MM.1S (cell line): ENCODE results near the gene NUP210.

ENCODE experiments used
- DNase-seq: peaks from one replicate; pipeline ENCODE4 v3.0.0-alpha.2; 2015
- H2AFZ ChIP-seq: fragments of 300-600 bp; sonication (generic); 2 replicates; pipeline ENCODE4 v1.6.0; 2016; ENCODE audit warnings: antibody characterized with exemption, low read length
- H3F3A ChIP-seq: fragments of 300-600 bp; sonication (generic); 2 replicates; pipeline ENCODE4 v1.6.1; 2016; ENCODE audit warnings: mild to moderate bottlenecking, antibody characterized with exemption, low read length, moderate library complexity, mixed read lengths; ENCODE audit not compliant: insufficient read depth
- H3K27ac ChIP-seq: fragments of 300-600 bp; sonication (generic); 2 replicates; pipeline ENCODE4 v1.5.1; 2016; ENCODE audit warnings: mild to moderate bottlenecking, low read length
- H3K27me3 ChIP-seq: fragments of 300-600 bp; sonication (generic); replicated peaks from 2 replicates; pipeline ENCODE4 v1.6.0; 2016; ENCODE audit warnings: low read length; ENCODE audit not compliant: insufficient read depth
- H3K36me3 ChIP-seq: fragments of 300-600 bp; sonication (generic); replicated peaks from 2 replicates; pipeline ENCODE4 v1.6.1; 2016; ENCODE audit warnings: mild to moderate bottlenecking, low read length, mixed read lengths; ENCODE audit not compliant: insufficient read depth
- H3K4me1 ChIP-seq: fragments of 300-600 bp; sonication (generic); 2 replicates; pipeline ENCODE4 v1.6.1; 2016; ENCODE audit warnings: low read length, mixed read lengths
- H3K4me2 ChIP-seq: fragments of 300-600 bp; sonication (generic); 2 replicates; pipeline ENCODE4 v1.6.0; 2016; ENCODE audit warnings: low read depth, low read length
- H3K4me3 ChIP-seq: fragments of 300-600 bp; sonication (generic); 2 replicates; pipeline ENCODE4 v1.5.1; 2016; ENCODE audit warnings: low read length, mixed read lengths
- H3K79me2 ChIP-seq: fragments of 300-600 bp; sonication (generic); 2 replicates; pipeline ENCODE4 v1.6.1; 2016; ENCODE audit warnings: mixed run types, low read length, mixed read lengths
- H3K9ac ChIP-seq: fragments of 300-600 bp; sonication (generic); 2 replicates; pipeline ENCODE4 v1.6.1; 2016; ENCODE audit warnings: low read length, mixed read lengths
- H3K9me2 ChIP-seq: fragments of 300-600 bp; sonication (generic); replicated peaks from 2 replicates; pipeline ENCODE4 v1.6.1; 2016; ENCODE audit warnings: mild to moderate bottlenecking, low read length, mixed read lengths; ENCODE audit not compliant: insufficient read depth
- H3K9me3 ChIP-seq: fragments of 300-600 bp; sonication (generic); replicated peaks from 2 replicates; pipeline ENCODE4 v1.6.1; 2016; ENCODE audit warnings: mild to moderate bottlenecking, low read length, mixed read lengths; ENCODE audit not compliant: insufficient read depth
- H4K20me1 ChIP-seq: fragments of 300-600 bp; sonication (generic); 2 replicates; pipeline ENCODE4 v1.6.1; 2016; ENCODE audit warnings: mild to moderate bottlenecking, low read length, moderate library complexity, mixed read lengths; ENCODE audit not compliant: insufficient read depth
- EZH2 ChIP-seq: fragments of 300-600 bp; sonication (generic); optimal IDR thresholded peaks from 2 replicates; pipeline ENCODE3; 2017; ENCODE audit warnings: low read depth, mild to moderate bottlenecking, antibody characterized with exemption, low read length, mixed read lengths
- EZH2phosphoT487 ChIP-seq: fragments of 300-600 bp; sonication (generic); IDR thresholded peaks from 2 replicates; pipeline ENCODE4 v1.6.1; 2018; ENCODE audit warnings: antibody characterized with exemption, low read length
- TF ChIP-seq, protein P1 (sequence below): fragments of 300-600 bp; sonication (generic); IDR thresholded peaks from 2 replicates; pipeline ENCODE4 v1.5.1; 2016; ENCODE audit warnings: antibody characterized with exemption, low read length, mixed read lengths

Gene NUP210

DNA sequence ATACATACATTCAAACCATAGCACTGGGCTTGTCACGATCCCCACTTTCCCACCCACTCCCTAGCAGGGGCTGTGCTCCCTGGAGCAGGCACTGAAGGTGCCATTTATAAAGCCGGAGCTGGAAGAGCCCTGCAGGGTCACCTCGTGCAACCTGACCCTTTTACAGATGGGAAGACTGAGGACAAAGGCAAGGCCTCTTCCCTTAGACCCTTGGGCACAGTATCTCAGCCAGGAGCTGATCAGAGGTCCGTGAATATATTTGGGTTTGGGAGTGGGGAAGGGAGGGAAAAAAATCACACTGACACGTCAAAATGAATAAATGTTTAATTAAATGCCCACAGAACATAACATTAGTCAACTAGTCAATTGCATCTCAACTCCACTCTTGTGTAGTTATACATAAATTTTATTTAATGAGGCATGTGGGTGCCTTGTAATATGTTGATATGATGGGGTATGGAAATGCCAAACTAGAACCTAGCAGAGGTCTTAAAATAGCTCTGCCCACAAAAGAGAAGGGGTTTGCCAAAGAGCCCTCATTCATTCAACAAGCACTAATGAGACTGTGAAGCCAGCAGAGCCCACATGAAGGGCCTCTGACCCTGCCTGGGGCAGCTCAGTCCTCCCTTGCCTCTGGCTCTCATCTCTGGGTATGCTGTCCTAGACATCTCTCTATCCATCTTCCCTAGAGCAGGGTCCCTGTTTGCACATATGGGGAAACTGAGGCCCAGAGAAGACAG is 119.4 kb downstream of the NUP210 start:
- Histone ChIP-seq H3K9ac (no peak overlapping the region), H3K27ac (no peak overlapping the region), H4K20me1 (no peaks in the 10 kb centered on the region), H3K9me2 (no peaks in the 10 kb centered on the region), H3K79me2 (no peaks in the 10 kb centered on the region), H3K4me1 (no peaks in the 10 kb centered on the region), H3K27me3 (no peaks in the 10 kb centered on the region), H3F3A (no peaks in the 10 kb centered on the region), H2AFZ (no peak overlapping the region), H3K9me3 (no peaks in the 10 kb centered on the region), H3K36me3 (no peaks in the 10 kb centered on the region), H3K4me3 (no peak overlapping the region), H3K4me2 (no peak overlapping the region)
- DNase-seq = no peak
- TF ChIP-seq EZH2phosphoT487 (no peak), EZH2 (no peak)
- TF ChIP-seq, protein P1, sequence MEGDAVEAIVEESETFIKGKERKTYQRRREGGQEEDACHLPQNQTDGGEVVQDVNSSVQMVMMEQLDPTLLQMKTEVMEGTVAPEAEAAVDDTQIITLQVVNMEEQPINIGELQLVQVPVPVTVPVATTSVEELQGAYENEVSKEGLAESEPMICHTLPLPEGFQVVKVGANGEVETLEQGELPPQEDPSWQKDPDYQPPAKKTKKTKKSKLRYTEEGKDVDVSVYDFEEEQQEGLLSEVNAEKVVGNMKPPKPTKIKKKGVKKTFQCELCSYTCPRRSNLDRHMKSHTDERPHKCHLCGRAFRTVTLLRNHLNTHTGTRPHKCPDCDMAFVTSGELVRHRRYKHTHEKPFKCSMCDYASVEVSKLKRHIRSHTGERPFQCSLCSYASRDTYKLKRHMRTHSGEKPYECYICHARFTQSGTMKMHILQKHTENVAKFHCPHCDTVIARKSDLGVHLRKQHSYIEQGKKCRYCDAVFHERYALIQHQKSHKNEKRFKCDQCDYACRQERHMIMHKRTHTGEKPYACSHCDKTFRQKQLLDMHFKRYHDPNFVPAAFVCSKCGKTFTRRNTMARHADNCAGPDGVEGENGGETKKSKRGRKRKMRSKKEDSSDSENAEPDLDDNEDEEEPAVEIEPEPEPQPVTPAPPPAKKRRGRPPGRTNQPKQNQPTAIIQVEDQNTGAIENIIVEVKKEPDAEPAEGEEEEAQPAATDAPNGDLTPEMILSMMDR = no peak

DNA sequence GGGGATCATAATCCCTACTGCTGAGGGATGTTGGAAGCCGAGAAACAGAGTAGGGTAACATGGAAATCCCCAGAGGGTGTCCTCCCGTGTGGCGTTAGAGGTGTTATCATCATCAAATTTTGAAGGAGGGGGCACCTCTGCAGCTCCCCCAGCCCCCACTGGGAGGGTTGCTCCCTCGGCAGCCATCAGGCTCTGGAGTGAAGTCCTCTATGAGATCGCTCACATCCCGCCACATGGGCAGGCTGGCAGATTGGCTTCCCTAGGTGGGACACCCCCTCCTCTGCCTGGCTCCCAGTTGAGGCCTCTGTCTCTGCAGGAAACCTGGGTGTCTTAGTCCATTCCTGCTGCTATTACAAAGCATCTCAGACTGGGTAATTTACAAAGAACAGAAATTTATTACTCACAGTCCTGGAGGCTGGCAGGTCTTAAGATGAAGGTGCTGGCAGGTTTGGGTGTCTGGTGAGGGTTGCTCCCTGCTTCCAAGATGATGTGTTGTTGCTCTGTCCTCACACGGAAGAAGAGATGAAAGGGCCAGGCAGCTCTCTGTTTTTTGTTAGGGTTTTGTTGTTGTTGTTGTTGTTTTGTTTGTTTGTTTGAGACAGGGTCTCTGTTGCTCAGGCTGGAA is 120.5 kb downstream of the NUP210 start:
- Histone ChIP-seq H3K4me1 (no peaks in the 10 kb centered on the region), H4K20me1 (no peaks in the 10 kb centered on the region), H3F3A (no peaks in the 10 kb centered on the region), H3K4me2 (no peak overlapping the region), H3K9ac (no peak overlapping the region), H3K27me3 (no peaks in the 10 kb centered on the region), H3K4me3 (no peak overlapping the region), H2AFZ (no peak overlapping the region), H3K9me2 (no peaks in the 10 kb centered on the region), H3K79me2 (no peaks in the 10 kb centered on the region), H3K27ac (no peak overlapping the region), H3K9me3 (no peaks in the 10 kb centered on the region), H3K36me3 (no peaks in the 10 kb centered on the region)
- TF ChIP-seq EZH2 = no peak
- TF ChIP-seq, protein P1 = no peak
- no peak for DNase-seq

DNA sequence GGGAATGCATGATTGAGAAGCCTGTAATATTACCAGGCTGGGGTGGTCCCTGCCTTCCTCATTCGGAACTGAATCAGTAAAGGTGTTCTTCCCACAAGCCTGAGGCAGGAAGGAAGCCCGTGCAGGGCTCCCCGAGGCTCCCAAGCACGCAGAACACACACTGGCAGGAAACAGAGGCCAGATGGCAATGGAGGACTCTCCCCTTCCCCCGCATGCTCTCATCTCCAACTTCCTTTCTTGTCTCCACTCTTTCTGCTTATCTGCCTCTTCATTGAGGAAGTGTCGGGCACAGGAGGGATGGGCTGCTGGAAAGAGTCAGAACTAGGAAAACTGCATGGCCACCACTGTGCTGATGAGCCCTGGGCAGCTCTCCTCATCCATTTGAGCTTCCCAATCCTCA is 123.5 kb downstream of the NUP210 start:
- Histone ChIP-seq H3K4me2 (no peak overlapping the region), H3K9me3 (no peaks in the 10 kb centered on the region), H2AFZ (no peak overlapping the region), H3K27ac (no peak overlapping the region), H3K9me2 (no peaks in the 10 kb centered on the region), H3K27me3 (no peaks in the 10 kb centered on the region), H3K79me2 (no peaks in the 10 kb centered on the region), H3K4me1 (no peaks in the 10 kb centered on the region), H4K20me1 (no peaks in the 10 kb centered on the region), H3F3A (no peaks in the 10 kb centered on the region), H3K9ac (no peak overlapping the region), H3K36me3 (no peaks in the 10 kb centered on the region), H3K4me3 (no peak overlapping the region)
- no peak for TF ChIP-seq EZH2phosphoT487
- TF ChIP-seq, protein P1 = no peak
- TF ChIP-seq EZH2 = no peak
- no peak for DNase-seq
